ENCODE results near the gene RAB8A.

Gene RAB8A

DNA sequence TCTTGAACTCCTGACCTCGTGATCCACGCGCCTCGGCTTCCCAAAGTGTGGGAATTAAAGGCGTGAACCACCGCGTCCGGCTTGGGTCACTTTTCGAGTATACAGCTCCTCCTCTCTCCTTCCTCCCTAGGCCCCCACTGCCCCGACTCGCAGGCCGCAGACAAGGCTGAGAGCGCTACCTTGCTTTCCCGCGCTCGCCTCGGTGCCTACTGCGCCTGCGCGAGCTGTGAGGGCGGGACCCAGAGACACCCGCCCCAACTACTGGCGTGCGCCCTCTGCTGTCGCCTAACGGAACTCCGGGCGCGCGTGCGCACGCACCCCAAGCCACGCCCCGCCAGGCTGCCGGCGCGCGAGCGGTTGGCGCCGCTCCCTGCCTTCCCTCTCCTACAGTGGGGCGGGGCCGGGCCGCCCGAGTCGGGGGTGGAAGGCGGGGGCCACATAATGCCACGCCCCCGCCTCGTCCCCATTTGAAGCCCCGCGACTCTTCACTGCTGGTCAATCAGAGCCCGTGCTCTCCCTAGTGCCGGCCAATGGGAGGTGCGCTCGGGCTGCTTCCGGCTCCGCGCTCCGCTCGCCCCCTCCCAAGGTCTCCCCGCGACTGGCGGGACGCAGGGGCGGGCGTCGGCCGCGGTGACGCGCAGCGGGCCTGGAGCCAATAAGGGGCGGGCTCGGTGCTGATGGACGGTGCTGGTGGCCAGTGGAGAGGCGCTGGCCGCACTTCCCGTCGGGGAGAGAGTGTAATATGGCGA lies at the start of gene RAB8A:
Gene RAB8A (plus strand): TSS at position 730 of the 749 bp plus-strand sequence. CDS start 13 bp downstream, at position 743.
- peak; percentile 99 for DNase-seq (ENCODE audit: low spot score)

DNA sequence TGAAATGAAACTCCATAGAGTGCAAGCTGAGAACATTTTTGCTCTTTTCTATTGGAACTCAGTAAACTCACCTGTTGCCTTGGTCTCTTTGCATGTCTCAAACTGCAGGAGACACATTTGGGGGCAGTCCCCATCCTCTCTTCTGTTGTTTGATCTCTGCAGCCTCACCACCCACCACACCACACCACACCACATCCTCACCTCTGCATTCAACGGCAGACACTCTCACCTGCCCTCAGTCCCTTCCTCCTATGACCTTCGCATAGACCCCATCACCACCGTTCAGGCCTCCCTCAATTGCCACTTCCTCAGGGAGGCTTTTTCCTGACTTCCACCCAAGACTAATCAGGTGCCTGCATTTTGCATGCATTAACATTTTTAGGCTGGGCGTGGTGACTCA lies 49.7 kb upstream of the RAB8A start:
- DNase-seq (ENCODE audit: low spot score) = no peak

DNA sequence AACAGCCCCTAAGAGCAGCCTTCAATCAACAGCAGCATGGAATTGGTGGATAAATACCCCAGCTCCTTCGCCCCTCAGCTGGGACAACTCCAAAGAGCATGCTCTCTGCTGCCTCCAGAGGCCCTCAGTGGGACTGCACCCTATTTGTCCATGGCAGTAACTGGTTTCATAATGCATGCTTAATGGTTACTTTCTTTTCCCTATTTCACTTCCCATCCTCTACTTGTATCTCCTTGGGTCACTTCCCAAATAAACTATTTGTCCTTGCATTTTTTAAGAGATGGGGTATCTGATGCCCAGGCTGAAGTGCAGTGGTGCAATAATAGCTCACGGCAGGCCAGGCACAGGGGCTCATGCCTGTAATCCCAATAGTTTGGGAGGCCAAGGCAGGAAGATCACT lies 48.9 kb upstream of the RAB8A start:
- peak; percentile 76 for DNase-seq (ENCODE audit: low spot score)

DNA sequence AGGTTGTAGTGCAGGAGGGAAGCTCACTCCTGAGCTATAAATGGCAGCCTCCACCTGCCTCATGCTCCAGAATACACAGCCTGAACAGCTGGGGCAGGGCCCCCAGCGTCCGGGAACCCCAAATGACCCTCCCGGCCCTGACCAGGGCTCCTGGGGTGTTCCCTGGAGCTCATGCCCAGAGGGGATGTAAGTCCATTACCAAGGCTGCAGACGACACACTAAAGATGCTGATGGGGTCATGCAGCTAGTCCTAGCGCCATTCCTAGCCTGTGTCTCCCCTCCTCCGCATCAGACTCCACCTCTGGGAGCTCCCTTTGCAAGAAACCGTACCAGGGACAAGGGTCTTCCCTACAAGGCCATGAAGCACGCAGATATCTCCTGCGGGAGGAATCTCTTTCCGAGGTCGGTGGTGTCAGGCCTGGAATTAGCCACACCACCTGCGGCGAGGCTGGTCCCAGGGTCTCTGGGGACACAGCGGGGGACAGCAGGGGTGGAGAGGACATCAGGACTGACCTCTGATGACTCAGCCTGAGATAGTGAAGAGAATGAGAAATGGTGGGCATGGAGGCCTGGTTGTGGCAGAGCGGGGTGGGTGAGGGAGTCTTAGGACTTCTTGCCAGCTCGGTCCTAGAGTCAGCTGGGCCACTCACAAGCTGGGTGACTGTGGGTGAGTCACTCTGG lies 47.3 kb upstream of the RAB8A start:
- no peak for DNase-seq (ENCODE audit: low spot score)

DNA sequence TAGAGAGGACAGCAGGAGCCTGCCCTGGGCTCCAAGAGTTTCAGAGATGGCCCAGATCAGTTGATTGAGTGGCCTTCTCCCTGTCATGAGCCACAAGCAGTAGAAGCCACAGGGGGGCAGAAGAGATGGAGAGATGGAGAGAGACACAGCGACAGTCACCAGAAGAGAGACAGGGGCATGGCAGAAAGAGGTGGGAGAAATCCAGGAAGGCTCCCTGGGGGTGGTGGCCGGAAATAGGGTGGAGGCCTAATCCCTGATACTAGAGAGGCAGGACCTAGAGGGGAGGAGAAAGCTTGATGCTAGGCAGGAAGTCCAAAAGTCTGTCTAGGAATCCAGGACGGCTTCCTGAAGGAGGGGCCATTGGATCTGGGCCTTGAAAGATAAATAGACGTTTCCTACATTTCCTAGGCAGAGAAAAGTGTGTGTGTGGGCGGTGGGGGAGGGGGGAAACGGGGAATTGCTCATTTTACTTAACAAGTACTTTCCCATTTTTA lies 45.0 kb upstream of the RAB8A start:
- DNase-seq (ENCODE audit: low spot score) = peak; percentile 65

DNA sequence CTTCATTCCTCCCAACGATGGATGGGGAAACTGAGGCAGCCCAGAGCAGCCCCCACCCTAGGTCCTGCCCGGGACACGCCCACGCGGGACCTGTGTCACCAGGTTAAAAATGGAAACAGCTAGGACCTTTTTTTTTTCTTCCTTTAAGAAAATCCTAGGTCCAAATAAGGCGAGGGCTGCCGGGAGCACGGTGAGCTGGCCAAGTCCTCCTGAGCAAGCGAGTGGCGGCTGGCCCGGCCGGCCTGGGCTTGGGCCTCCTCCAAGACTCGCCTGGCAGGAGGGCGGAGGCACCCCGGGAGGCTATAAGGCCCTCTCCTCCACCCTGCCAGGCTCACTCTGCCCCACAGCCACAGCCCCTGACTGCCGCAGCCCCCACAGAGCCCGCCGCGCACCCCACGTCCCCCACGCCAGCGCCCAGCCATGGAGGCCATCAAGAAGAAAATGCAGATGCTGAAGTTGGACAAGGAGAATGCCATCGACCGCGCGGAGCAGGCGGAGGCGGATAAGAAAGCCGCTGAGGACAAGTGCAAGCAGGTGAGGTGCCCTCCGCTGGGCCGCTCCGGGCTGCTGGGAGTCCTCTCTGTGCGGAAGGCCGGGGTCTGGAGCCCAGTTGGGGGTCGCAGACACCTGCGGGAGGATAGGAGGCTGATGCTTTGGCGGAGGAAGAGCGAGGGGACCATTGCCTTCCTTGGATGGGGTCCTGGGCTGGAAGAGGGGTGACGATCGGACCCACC lies 44.3 kb upstream of the RAB8A start:
- no peak for DNase-seq (ENCODE audit: low spot score)

DNA sequence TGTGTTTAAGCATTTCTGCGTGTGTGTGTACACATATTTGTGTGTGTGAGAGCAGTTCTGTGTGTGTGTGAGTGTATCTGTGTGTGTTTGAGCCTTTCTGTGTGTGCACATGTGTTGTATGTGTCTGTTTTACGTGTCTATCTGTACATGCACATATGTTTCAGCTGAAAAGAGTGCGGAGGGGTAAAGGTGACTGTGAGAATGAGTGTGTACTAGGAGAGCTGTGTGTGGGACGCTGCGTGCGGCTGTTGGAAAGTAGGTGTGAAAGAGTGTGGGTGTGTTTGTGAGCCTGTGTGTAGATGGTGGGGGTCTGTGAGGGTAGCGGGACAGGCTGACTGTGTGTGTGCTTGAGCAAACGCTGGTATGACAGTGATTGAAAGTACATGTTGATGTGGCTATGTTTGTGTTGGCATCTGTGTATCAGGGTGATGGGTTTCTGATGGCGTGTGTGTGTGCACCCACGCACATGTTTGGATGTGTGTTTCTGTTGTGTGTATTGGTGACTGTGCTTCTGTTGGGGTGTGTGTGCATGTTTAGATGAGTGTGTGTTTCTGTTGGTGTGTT lies 42.9 kb upstream of the RAB8A start:
- DNase-seq (ENCODE audit: low spot score) = no peak

DNA sequence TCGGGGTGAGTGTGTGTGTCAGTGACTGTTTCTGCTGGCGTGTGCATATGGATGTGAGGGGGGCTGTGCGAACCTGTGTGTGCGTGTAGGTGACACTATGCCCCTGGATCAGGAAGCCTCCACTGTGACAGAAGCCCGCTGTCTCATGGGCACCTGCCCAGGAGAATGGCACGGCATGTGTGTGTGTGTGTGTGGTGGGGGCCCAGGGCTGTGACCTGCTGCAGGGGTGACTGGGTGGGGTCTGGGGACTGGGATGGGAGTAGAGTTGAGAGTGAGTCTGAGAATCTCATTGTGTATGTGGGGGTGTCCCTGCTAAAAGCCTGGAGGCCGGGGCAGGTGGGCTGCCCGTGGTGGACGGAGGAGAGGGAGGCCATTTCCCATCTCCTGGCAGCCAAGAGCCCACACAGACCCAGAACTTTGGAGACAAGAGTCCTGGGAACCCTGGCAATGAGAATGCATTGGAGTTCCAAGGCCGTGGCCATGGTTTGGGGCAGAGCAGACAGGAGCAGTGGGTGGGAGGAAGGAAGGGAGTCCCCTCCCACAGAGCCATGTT lies 41.8 kb upstream of the RAB8A start:
- DNase-seq (ENCODE audit: low spot score) = no peak

DNA sequence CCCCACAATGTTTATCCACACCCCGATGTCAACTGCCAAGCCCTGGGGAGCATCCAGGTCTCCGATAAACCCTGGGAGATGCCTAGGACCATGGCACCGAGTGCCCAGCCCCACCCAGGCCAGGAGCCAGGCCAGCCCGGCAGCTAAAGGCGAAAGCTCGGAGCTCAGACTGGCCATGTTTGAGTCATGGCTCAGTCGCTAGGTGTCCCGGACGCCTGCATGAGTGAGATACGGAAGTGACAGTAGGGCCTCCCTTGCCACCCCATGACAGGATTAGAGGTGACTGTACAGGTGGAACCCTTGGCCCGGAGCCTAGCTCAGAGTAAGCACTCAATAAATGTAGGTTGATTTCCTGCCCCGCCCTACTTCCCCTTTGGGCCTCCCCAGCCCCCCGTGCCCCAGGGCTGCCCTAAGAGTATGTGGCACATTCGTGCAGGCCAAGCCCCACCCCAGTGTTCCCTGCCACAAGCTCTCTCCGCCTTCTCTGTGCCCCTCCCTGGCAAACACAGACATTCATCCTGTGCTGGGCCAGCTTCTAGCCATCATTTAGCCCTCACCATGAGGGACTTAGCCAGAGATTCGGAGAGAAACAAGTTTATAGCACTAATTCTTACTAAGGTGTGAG lies 41.2 kb upstream of the RAB8A start:
- DNase-seq (ENCODE audit: low spot score) = no peak

DNA sequence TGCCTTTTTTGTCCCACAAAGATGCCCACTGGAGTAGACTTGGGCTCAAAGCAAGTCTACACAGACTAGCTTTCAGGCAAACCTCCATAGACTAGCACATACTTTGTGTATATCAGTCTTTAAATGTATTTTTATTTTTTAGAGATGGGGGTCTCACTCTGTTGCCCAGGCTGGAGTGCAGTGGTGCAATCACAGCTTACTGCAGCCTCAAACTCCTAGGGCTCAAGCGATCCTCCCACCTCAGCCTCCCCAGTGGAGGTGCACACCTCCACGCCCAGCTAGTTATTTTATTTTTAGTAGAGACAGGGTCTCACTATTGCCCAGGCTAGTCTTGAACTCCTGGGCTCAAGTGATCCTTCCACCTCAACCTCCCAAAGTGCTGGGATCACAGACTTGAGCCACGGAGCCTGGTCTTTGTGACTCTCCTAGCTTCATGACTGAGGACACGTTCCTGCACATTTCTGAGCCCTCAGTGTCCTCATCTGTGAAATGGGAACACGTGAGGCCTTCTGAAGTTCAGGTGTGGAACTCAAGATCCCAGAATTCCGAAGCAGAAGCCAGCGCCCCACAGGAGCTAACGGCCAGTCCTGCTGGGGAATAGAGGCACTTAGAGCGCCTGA lies 40.5 kb upstream of the RAB8A start:
- DNase-seq (ENCODE audit: low spot score) = no peak

DNA sequence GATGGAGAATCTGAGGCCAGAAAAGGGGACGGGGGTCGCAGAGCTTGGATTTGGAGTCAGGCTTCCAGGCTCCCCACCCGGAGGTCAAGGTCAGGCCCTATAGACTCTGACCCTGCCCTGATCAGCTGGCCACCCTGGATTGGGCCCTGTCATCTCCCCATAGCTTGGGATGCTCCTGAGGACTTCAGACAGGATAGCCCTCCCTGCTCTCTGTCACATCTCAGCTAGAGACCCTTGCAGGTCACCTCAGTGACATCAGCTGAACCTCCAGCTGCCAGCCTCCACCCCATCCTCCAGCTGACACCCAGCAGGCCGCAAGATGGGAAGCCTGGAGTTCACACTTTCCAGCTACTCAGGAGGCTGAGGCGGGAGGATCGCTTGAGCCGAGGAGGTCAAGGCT lies 38.2 kb upstream of the RAB8A start:
- no peak for DNase-seq (ENCODE audit: low spot score)

DNA sequence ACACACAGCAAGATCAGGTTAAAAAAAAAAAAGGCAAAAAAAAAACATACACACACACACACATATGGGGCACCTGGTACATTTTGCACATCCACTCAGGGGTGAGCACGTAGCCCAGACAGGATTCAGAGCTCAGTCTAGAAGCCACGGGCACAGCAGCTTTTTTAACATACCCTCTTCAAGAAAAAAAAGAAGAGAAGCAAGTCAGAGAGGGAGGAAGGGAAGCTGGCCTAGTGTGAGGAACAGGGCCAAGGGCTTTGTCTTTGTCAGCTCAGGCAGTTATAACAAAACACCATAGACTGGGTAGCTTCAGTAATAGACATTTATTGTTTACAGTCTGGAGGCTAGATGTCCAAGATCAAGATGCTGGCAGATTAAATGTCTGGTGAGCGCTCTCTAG lies 37.7 kb upstream of the RAB8A start:
- no peak for DNase-seq (ENCODE audit: low spot score)

DNA sequence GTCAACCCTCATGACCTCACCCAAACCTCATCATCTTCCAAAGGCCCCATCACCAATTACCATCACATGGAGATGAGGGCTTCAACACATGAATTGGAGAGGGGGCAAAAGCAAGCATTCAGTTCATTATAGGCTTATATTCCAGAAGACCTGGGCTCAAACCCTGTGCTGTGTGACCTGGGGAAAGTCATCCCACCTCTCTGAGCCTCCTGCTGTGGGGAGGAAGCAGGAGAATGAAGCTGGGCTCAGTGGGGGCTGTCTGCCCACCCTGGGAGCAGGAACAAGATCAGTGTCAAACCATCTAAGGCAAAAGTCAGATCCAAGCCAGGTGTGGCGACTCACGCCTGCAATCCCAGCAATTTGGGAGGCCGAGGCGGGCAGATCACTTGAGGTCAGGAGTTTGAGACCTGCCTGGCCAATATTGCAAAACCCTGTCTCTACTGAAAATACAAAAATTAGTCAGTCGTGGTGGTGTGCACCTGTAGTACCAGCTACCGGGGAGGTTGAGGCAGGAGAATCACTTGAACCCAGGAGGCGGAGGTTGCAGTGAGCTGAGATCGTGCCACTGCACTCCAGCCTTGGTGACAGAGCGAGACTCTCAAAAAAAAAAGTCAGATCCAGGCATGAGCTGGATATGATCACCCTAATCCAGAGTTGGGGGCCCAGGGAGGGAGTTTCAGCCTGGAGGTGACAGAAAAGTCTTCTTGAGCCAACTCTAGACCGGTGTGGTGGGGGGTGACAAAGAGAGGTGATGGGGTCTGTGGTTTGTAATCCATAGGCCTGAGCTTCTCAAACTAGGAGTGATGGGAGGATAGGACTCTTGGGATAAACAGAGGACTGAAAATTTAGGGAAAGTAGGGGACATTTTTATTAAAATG lies 37.0 kb upstream of the RAB8A start:
- DNase-seq (ENCODE audit: low spot score) = no peak

DNA sequence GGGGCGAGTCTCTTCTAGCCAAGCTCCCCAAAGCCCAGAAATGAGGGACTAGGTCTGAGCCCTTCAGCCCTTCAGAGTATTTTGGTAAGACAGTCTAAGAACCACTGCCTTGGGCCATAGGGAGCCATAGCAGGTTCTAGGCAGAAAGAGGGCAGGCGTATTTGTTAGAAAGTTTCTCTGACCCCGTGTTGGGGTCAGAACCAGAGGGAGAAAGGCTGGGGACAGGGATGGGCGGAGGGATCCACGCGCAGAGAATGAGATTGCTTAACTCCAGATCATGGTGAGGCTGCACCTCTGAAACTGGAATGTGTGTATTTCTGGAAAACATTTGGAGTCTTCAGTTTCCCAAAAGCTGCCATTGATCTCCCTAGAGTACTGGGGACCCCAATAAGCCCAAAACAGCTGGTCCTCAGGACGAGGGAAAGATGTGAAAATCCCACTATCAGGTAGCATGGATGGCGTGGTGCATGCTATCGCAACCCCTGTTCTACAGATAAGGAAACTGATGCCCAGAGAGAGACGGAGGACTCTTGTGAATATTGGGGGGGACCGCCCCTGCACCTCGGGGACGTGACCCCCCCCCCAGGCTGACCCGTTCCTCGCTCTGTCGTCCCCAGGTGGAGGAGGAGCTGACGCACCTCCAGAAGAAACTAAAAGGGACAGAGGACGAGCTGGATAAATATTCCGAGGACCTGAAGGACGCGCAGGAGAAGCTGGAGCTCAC lies 36.1 kb upstream of the RAB8A start:
- no peak for DNase-seq (ENCODE audit: low spot score)

DNA sequence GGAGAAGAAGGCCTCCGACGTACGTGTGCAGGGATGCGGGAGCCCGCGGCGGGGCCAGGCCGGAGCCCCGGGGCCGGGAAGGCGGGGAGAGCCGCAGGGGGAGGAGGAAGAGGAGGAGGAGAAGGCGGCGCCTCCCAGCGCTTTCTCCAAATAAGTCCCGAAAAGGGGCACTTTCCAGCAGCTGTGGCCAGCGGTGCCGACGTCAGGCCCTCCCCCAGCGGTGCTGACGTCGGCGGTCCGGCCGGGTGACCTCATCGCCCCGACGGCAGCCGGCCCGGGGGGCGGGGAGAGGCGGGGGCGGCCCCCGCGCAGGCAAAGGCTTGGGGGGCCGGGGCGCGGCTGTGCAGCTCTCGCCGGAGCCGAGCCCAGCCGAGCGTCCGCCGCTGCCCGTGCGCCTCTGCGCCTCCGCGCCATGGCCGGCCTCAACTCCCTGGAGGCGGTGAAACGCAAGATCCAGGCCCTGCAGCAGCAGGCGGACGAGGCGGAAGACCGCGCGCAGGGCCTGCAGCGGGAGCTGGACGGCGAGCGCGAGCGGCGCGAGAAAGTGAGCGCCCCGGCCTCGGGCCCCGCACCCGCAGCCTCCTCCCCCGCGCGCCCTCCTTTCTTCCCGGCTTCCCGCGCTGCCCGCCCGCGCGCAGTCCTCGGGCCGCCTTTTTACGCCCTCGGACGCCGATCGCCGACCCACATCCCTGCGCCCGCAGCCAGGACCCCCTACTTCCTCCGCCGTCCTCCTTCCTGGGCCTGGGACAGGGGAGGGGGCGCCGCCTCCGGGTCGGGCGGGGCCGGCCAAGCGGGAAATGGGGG lies 35.3 kb upstream of the RAB8A start, which contains the start of gene TPM4:
Gene TPM4 (plus strand): TSS at position 342 of the 804 bp plus-strand sequence. CDS start 71 bp downstream, at position 413.
- peak; percentile 87 for DNase-seq (ENCODE audit: low spot score)

DNA sequence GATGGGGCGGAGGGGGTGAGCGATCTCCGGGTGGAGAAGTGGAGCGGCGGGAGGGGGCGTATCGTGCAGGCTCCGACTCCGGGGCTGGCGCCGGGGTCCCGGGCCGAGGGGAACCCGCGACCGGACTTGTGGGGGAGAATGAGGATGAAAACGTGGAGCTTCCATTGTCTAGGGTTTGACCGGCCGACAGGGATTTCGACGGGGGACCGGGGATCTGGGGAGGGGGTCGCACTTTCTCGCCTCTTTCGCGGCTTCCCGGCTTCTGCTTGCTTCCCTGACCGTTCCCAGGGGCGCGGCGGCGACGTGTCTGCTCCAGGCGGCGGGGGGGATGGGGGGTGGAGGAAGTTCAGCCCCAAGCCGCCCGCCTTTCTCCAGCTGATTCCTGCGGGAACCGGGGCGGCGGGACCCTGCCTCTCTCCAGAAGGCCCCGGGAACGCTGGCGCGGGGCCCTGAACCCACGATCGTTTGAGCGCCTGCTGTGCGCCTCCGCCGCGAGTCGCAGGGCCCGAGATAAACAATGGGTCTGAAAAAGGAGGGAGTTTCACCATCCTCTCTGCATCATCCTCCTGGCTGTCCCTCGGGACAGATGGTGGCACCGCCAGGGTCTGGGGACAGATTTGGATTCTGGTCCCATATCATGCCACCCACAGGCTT lies 34.6 kb upstream of the RAB8A start:
- DNase-seq (ENCODE audit: low spot score) = peak; percentile 73

DNA sequence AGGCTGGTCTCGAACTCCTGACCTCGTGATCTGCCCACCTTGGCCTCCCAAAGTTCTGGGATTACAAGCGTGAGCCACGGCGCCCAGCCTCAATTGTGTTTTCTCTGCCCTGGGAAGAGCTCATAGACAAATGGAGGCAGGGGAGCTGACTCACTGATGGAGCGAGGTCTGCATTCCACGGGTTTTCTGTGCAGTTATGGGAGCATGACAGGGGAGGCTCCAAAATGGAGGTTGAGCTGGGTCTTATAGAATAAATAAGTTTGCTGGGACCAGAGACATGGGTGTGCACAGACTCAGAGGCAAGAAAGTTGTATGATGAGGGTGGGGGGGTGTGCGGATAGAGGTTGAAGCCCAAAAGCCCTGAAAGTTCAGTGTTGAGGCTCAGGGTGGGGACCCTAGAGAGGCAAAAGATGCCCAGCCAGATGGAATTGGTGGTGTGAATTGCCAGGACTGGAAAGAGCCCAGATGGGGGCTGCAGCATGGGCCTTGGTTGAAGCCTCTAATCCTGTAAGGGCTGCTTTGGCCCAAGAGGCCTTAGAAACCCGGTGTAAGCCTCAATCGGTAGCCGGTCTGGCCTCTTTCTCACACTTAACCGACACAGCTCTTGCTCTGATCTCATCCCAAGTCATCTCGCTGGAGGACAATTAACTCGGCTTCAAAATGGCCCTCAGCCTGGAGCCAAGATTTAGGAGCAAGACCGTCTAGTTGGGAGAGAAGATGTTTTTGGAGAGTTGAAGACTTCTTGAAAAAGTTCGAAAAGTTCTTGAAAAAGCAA lies 33.5 kb upstream of the RAB8A start:
- DNase-seq (ENCODE audit: low spot score) = no peak
